Measurements from ENCODE around the gene CSMD2.

The CSMD2 gene

DNA sequence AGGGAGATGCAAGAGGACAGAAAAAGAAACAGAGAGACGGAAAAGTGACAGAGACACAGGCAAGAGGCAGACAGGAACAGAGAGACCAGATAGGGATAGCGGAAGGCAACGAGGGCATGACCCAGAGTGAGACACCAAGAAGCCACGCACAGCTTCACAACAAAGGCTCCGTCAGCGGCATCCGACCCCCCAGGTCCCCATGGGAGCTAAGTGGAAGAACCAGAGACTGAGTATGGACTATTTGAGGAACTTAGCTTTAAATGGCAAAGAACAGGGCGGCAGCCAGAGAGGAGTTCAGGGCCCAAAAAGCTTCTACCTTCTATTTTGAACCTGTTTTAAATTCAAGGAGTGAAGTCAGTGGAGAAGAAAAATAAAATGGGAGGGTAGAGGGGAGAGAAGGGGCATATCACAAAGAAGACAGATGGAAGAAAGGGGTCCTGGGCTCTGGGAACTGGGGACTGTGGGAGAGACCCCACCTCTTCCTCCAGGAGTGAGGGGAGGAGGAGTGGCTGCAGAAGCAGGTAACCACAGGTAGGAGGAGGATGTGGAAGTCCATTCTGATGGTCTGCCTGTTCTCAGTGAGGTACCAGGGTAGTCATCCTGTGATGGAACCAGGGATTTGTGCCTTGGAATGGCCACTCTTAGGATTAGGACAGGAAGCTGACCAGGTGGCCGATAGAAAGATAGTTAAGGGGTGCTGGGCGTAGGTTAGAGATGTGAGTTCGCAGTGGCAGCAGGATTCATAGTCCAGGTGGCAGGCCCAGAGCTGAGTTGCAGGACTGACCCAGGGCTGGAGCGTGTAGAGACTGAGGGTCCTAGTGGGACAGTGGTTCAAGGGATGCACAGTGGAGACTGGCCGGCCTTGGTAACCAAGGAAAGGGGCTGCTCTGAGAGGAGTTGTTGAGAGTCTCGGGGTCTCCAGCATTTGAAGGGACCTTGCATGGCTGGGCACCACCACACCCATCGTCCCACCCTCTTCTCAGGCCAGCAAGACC lies 37.7 kb downstream of the CSMD2 start:
- TF ChIP-seq TAF1 (IDR thresholded peaks at IDR 0.05; ENCODE audit: low read depth) (no peak), MAX (IDR thresholded peaks at IDR 0.05) (no peak), EGR1 (IDR thresholded peaks at IDR 0.05) (no peak), CEBPB (IDR thresholded peaks at IDR 0.05) (no peak), TCF12 (IDR thresholded peaks at IDR 0.05; ENCODE audit: low read depth) (no peak), FOXM1 (IDR thresholded peaks at IDR 0.05; ENCODE audit: borderline replicate concordance, low read depth) (no peak), YY1 (IDR thresholded peaks at IDR 0.05; ENCODE audit: low read depth) (no peak), NFIC (IDR thresholded peaks at IDR 0.05) (no peak), EP300 (IDR thresholded peaks at IDR 0.05; ENCODE audit: borderline replicate concordance) (no peak), CREB1 (IDR thresholded peaks at IDR 0.05; ENCODE audit: low read depth) (no peak), USF1 (IDR thresholded peaks at IDR 0.05) (no peak), REST (IDR thresholded peaks at IDR 0.05; ENCODE audit: low read depth) (no peak), RAD21 (IDR thresholded peaks at IDR 0.05; ENCODE audit: low read depth) (no peak), ZBTB7A (IDR thresholded peaks at IDR 0.05; ENCODE audit: low read depth) (no peak)

DNA sequence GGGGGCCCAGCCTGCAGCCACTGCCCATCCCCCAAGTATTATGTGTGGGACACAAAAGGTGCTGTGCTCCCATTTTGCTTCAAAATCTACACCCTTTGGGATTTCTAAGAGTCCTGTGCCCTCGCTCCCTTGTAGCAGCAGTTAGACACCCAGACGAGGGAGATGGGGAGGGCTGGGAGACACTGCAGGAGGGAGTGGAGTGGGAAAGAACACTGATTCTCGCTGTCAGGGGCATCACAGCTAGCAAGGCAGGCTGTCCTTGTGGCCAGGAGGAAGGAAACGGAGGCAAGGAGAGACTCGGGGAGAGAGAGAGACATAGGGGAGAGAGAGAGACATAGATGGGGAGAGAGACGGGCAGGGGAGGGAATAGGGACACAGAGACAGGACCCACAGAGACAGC lies 38.5 kb downstream of the CSMD2 start:
- TF ChIP-seq NFIC (IDR thresholded peaks at IDR 0.05) (no peak), TEAD4 (IDR thresholded peaks at IDR 0.05) (no peak), EP300 (IDR thresholded peaks at IDR 0.05; ENCODE audit: borderline replicate concordance) (no peak), REST (IDR thresholded peaks at IDR 0.05; ENCODE audit: low read depth) (no peak), FOXM1 (IDR thresholded peaks at IDR 0.05; ENCODE audit: borderline replicate concordance, low read depth) (no peak), TCF12 (IDR thresholded peaks at IDR 0.05; ENCODE audit: low read depth) (no peak), EGR1 (IDR thresholded peaks at IDR 0.05) (no peak), CREB1 (IDR thresholded peaks at IDR 0.05; ENCODE audit: low read depth) (no peak)

- TF ChIP-seq CREB1 (IDR thresholded peaks at IDR 0.05; ENCODE audit: low read depth) (no peak), MAX (IDR thresholded peaks at IDR 0.05) (no peak), TEAD4 (IDR thresholded peaks at IDR 0.05) (no peak), EP300 (IDR thresholded peaks at IDR 0.05; ENCODE audit: borderline replicate concordance) (no peak), EGR1 (IDR thresholded peaks at IDR 0.05) (no peak), CEBPB (IDR thresholded peaks at IDR 0.05) (no peak), USF1 (IDR thresholded peaks at IDR 0.05) (no peak)
Measured at GRCh38 chr1:34125721-34126380, 39.2 kb downstream of the CSMD2 start.

DNA sequence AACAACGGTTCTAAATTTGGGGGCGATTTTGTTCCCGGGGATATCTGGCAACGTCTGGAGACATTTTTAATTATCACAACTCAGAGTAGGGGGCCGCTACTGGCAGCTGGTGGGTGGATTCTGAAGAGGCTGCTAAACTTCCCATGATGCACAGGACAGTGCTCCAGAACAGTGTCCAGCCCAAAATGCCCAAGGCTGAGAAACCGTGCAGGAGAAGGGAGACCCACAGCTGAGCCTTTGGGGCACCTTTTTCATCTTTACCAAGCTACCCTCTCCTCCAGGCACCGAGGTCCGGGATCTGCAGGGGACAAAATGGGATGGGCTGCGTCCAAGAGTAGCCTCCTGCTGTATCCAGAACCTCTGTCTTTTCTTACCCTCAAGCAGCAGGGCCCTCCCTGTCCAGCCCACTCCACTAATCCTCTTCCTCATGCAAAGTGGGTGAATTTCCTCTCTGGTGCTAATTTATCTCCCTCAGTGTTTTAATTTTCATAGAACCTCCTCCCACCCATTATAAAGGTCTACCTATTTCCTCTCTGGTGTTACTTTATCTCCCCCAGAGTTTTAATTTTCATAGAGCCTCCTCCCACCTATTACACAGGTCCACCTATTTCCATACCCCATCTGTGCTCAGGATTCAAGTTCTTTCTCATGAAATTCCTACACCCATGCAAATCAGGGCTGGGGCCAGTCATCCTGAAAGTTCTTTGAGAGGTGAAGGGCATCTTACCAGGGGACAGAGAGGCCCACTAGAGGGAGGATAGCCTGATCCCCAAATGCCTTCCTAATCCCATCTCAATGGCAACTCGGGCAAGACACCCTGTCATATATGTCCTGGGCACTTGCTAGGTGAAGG lies 42.7 kb downstream of the CSMD2 start:
- TF ChIP-seq EGR1 (IDR thresholded peaks at IDR 0.05) (no peak), EP300 (IDR thresholded peaks at IDR 0.05; ENCODE audit: borderline replicate concordance) (no peak), TEAD4 (IDR thresholded peaks at IDR 0.05) (no peak), REST (IDR thresholded peaks at IDR 0.05; ENCODE audit: low read depth) (no peak), USF1 (IDR thresholded peaks at IDR 0.05) (no peak), CREB1 (IDR thresholded peaks at IDR 0.05; ENCODE audit: low read depth) (no peak), ZBTB7A (IDR thresholded peaks at IDR 0.05; ENCODE audit: low read depth) (no peak)
